ENCODE data around the gene FAM240B.

Gene FAM240B

DNA sequence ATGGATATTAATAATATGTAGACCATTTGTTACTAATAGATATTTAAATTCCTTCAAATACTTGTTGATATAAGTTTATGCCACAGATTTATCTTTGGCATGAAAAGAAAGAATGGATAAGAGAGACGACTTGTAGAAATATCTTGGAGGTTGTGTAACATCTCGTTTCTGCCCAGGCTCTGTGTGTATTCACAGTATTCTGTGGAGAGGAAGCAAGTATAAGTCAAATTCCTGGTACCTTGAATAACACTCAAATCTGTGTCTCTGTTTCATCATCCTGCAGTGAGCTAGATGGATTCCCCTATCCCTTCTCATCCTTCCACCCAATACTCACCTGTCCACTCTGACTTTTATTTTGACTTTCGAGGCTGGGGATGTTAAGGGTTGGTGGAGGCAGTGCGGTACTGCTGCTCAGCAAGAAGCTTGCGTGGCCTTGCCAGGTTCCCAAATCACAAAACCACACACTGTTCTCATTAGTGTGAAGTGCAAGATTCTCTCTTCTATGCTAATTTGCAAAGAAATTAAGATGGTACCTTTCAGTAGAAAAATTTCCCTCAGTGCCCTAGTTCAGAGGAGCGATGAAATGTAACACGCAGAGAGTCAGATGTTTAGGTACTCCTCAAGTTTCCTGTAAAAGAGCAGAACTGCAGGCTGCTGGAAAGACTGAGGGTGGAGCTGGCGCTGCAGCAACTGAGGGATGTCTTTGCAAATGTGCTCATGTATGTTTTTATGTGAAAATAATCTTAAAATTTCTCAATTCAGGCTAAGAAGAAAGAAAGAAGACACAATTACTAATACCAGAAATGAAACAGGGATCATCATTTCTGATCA lies 57.0 kb downstream of the FAM240B start:
- peak; percentile 44 for DNase-seq

DNA sequence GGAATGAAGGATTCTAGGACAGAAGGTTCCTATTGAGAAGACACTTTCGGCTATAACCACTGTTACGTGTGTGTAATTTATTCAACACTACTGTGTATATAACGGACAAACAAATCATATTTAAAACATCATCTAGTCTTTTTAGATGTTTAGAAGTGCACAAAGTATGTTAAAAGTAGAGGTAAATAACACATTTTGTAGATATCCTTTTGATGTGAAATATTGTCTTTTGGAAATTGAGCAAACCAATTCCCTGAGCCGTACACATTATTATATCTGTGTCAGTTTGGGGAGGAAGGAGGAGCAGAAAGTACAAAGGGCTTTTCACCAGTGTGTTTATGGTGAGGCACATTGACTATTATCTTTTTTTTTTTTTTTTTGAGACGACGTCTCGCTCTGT lies 60.4 kb downstream of the FAM240B start:
- DNase-seq: no peak

GRCh38 chr9:38656896-38657295 lies 63.0 kb downstream of the FAM240B start:
- no peak for DNase-seq

- DNase-seq: no peak
Observed at GRCh38 chr9:38652486-38652885, 67.4 kb downstream of the FAM240B start.

- no peak for DNase-seq
Observed at GRCh38 chr9:38652044-38652443, 67.9 kb downstream of the FAM240B start.

- DNase-seq: no peak
Observed at GRCh38 chr9:38651400-38652042, 68.4 kb downstream of the FAM240B start.

- DNase-seq: no peak
Observed at GRCh38 chr9:38650564-38650963, 69.4 kb downstream of the FAM240B start.

- DNase-seq: no peak
Observed at GRCh38 chr9:38649731-38650363, 70.1 kb downstream of the FAM240B start.

DNA sequence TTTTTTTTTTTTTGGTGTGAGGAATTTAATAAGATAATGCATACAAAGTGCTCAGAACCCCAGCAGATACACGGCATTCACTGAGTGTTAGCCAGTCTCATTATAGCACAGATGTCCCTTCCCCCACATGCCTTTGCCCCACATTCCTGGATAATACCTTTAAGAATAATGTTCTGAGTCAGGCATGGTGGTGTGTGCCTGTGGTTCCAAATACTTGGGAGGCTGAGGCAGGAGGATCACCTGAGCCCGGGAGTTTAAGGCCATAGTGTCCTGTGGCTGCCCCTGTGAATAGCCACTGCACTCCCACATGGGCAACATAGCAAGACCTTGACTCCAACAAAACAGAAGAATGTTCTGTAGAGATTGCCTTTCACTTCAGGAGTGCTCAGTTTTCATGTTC lies 75.3 kb downstream of the FAM240B start:
- DNase-seq: no peak

All from right hindlimb (tissue), 1 donor.